Mesenteric fat pad (tissue), 1 donor: Measurements from ENCODE around the gene PPOX. TPM values are rescaled to one million over a fixed set of nuclear protein-coding genes. Genes with fewer than 3 reads are reported as not detected.

Experiments
- DNase-seq: peaks from one replicate; pipeline ENCODE4 v3.0.0-alpha.2; 2020; ENCODE audit warnings: low spot score
- total RNA-seq: library from RNA; stranded (reverse); fragmentation: NEBNext Ultra II Directional; extraction: Animal tissue kit (Norgen Biotek cat#: 25700); gene quantifications from one replicate; pipeline ENCODE4 v1.2.1, GENCODE V29; 2021
- donor health status: DM: yes; HTN: yes; CAD: no.

The PPOX gene
- total RNA-seq, 1 donor from 2014 or later = 19.4 TPM

DNA sequence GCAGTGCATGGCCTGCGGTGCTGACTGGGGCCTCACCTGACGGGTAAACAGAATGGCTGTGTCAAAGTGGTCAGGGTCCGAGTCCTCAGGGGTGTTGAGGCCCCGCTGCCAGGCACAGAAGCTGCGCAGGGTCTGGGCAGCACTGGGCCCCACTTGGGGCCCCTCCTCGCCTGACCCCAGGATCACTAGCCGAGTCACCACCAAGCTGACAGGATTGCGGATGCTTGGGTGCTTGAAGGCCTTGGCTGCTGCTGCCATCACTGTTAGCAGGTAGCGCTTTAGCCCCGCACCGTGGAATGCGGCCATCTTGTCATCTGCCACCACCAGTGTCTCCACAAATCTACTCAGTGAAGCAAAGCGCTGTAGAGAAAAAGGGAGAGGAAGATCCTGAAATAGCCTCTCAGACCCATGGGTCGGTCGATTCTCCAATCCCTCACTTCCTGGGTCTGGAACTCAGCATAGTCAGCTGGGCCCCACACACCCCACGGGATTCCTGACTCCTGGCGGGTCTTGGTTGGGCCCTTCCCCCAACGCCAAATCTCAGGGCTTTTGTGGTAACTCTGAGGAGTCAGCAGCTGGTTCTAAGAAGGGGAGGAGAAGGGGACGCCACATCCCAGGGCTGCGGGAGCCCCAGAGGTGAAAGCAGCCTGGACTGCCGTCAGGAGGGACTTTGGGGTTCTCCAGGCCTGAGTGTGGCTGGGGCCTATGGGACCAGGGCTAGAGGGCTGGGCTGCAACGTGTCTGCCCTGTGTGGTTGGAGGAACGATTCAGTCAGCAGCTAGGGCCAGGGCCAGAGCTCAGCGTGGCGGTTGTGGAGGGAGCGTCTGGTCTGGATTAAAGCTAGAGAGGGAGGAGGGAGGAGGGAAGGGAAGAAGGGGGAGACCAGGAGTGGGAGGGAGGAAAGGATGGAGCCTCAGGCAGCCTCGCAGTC is 30.6 kb downstream of the PPOX start:
- DNase-seq = no peak

DNA sequence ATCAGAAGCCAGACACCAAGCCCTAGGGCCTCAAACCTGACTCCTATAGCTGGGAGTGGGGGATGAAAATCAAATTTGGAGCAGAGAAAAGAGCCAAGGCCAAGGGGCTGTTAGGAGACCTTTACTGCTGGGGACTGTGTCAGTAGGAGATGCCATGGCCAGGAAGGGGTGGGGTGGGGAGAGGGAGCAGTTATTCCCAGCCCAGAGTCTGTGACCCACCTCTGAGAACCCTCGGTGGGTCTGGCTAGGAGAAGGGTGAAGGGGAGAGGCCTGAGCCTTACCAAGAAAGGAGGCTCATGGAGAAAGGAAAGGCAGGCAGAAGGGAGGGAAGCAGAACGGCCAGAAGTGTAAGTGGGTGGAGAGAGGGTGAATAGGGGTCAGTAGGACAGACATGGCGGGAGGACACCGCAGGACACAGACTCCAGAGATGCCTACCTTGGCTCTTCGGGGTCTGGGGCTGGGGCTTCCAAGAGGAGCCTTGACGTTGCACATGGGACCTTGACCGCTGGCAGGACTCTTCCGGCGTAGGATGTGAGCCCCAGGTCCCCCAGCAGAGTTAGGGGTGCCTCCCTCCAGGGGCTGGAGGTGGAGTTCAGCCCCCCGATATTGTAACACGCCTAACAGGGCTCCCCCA is 31.5 kb downstream of the PPOX start:
- no peak for DNase-seq

DNA sequence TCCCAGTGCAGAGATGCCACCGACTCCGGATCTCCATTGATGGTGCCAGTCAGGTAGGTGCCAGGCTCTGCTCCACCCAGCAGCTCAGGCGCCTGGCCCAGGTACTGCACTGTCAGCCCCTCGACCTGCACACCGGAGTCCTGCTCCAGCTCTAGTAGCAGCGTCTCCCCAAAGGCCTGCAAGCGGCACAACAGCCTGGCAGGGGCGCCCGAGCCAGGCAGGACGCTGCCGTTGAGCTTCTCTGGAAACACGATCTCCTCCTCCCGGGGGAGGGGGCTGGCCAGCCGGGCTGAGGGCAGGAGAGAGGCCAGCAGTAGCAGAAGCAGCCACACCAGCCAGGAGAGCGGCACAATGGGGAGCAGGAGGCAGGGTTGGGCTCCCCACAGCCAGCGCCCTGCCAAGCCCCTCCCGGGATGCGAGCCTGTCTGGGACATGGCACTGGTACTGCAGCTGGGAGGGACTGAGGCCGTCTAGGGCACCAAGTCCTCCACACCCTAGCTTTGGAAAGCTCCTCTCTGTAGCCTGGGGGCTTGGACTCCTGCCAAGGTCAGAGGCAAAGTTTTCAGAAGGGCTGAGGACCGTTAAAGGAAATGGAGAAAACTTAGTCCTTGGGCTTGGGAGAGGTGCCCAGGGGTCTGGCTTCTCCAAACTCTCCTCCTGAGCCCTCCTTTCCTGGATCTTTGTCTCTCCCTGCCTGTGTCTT is 32.1 kb downstream of the PPOX start:
- DNase-seq = no peak

DNA sequence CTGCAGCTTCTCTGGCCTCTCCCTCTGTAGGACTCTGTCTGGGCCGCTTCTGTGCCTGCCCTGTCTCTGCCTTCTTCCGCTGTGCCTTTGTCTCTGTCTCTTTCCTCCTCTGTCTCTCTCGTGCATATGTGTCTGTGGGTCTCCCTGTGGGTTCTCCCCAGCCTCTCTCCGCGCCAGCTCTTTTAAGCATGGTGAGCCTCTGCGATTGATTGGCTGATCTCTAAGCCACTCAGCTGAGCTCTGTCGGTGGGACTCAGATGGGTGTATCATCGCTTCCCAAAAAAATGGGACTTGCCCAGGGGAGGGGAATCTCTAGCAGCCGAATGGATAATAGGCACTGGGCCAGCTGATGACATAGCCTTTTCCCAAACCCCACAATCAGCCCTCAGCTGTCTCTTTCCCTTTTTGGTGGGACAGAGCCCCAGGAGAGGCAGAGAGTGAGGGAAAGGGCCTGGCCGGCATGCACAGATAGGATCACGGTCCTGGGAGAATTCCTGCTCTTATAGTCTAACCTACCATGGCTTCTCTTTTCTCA is 32.7 kb downstream of the PPOX start, which contains the start of gene ADAMTS4:
ADAMTS4 (minus strand) TSS at position 158 of the 535 bp plus-strand sequence. CDS start 427 bp downstream, outside the sequence.
- DNase-seq = no peak

DNA sequence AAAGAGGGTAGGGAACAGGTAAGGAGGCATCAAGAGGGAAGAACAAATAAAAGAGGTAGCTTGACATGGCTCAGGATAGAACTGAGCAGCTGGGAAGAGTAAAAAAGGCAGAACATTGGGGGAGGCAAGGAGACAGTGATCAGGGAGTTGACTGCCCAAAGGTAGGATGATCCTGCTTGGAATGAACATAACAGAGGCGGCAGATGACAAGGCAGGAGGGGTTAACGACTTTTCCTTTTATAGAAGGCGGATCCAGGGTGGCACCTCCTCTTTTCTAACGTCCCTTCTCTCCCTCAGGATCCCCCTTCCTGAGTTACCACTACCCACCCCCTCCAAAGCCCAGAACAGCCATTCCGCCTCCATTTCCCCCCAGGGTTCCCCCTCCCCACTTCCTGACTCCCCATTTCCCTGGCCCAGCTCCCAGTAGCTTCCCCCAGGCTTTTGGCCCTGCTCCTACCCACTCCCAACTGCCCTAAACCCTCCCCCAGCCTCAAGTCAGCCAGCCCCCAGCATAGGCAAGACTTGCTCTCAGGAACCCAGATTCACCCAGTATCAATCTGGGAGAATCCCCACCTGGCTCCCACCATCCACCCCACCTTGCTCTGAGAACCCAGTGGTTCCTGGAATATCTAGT is 33.4 kb downstream of the PPOX start:
- DNase-seq = no peak

DNA sequence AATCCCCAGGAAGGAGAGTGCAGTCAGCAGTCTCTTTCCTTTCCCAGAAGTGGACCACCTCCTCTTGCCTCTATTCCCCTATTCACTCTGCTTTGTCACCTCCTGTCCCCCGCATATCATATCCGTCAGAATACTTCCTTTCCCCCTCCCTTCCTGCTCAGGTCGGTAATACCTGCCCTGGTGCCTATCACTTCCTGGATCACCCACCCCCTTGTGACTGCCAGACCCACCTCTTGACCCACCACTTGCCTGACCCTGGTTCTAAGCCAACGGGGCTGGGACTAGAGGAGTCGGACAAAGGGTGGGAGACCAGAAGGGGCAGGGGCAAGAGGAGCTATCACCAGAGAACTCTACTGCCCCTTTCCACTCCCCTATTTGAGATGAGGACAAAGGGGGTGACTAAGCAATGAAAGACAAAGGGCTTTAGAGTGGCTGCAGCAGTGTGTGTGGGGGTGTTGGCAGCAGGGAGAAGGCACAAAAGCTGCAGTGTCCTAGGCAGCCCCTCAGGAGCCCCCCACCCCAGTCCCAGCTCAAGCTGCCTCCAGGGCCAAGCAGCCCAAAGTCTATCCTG is 34.3 kb downstream of the PPOX start:
- no peak for DNase-seq

DNA sequence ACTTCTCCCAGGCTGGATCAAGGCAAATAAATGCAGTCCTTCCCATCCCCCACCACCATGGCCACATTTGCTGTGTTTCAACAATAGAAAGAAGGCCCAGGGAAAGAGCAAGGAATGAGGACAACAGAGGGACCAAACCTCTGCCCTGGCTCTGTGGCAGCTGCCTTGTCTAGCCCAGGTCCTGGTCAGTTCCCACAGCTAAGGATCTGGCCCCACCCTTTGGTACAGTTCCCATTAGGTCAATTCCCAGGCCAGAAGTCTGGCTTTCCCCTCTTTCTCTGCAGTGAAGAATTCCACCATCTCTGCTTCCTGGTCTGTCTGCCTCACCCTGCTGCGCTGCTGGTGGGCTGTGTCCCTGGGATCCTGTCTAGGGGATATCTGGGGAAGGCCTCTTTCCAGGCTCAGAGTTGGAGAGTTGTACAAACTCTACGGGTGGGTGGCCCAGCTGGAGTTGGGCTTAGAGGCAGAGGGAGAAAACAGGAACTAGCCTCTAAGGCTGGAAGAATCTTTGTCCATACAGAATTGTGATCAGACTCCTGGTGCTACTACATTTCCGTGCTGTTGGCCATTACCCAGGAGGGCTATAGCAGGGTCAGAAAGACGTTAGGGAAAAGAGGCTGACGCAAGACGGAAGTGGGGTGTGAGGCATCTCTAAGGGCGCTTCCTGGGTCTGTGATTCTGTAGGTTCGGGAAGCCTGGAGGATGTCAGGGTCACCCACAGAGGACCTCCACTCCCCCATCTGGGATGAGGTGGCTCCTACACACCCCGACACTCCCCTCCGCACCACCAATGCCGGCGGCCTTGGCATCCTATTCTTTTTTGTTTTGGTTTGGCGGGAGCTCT is 35.0 kb downstream of the PPOX start:
- DNase-seq = no peak

DNA sequence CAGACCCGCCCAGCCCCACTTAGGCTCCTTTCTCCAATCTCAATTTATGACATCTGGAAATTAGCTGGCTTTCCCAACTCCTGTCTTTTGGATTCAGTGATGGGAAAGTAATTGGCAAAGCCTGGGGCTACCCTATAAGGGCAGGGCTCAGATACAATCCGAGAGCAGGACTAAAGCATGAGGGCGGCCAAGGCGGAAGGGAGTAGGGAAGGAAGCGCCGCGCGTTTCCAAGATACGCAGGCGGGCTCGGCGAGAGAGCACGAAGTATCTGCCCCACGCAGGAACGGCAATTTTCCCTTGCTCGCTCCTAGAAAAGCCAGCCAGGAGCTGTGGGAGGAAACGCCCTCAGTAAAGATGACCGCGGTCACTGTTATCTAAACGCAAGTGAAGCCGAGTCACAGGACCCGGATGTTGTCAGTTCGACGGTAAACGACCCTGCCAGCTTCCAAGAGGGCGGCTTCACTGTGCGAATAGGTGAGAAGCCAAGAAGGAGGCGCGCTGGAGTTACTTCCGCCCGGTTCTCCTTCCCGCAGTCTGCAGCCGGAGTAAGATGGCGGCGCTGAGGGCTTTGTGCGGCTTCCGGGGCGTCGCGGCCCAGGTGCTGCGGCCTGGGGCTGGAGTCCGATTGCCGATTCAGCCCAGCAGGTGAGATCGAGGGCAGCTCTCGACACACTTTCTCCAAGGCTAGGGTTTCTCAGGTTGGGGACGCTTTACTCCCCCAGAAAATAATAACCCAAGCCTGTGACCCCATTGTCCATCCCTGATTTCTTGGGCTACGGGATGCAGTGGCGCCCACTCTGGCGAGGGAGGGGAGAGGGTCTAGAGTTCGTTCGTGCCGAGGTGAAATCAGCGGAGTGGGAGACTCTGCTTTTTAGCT is 35.8 kb downstream of the PPOX start, which contains the start of gene NDUFS2:
NDUFS2 (plus strand) TSS at position 532 of the 877 bp plus-strand sequence; CDS start at position 551, 19 bp downstream.
- DNase-seq = peak; percentile 97

DNA sequence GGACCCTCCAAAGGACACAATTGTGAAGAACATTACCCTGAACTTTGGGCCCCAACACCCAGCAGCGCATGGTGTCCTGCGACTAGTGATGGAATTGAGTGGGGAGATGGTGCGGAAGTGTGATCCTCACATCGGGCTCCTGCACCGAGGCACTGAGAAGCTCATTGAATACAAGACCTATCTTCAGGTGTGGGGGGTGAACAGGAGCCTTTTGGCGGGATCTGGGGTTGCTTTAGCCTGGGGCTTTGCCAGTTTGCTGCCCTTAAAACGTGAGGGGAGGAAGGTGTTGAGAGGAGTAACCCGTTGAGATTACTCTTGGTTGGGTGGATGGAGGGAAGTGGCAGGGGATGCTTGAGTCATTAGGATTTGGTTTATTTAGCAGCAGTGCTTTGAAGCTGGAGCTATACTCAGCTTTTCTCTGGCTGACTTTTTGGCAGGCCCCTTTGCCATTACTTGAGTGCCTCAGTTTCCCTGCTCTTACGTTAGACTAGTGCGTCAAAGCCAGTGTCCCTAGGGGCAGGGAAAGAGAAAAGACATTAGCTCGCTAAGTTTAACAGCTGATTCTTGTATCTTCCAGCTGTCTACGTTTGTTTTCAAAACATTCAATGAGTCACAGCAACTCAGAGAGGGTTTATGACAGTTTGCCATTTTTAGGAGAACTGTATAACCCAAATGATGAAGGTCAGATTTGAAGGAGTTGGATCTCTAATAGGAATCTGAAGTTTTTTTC is 40.4 kb downstream of the PPOX start:
- no peak for DNase-seq

DNA sequence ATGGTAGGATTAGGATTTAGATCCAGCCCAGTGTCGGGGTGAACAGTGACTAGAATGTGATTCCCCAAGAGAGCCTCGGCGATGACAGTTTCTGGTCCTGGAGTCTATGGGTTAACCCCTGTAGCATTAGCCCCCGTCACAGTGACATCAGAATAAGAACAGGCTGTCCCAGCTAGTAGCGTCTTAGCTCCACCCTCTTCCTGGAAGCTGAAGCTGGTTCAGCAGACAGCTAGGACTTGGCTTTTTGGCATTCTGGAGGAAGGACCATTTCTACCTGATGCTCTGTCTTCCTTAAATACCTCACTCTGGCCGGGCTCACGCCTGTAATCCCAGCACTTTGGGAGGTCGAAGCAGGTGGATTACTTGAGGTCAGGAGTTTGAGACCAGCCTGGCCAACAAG is 40.9 kb downstream of the PPOX start:
- no peak for DNase-seq

DNA sequence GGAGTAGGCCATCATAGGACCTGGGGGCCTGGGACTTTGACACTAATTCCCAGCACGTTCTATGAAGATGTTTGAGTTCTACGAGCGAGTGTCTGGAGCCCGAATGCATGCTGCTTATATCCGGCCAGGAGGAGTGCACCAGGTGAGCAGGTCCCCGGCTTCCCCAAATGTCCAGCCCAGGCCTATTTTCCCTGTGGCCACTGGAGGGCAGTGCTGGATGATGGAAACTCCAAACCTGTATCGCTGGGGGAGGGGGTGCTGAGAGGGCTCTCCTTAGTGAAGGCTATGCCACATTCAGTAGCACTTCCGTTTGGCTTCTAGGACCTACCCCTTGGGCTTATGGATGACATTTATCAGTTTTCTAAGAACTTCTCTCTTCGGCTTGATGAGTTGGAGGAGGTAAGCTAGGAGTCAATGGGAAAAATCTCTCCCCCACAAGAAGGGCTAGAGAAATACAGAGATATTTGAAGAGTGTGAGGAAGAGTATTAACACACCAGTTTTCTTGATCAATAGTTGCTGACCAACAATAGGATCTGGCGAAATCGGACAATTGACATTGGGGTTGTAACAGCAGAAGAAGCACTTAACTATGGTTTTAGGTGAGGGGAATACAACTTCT is 43.7 kb downstream of the PPOX start:
- DNase-seq = no peak

DNA sequence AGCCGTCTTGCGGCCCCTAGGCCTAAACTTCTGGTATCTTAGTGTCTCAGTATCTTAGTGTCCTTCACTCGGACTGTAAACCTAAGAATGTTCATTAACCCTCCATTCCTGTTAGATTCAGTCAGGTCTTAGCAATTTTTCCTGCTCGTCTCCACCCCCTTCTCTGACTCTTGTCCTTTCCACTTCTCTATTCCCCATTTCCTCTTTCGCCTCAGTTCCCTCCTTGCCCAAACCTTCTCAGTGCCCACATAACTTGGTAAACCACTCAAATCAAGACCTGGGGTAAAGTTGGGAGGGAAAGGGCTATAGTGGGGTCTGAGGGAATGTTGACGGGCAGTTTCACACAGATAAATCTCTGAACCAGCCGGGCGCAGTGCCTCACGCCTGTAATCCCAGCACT is 48.1 kb downstream of the PPOX start:
- DNase-seq = no peak

DNA sequence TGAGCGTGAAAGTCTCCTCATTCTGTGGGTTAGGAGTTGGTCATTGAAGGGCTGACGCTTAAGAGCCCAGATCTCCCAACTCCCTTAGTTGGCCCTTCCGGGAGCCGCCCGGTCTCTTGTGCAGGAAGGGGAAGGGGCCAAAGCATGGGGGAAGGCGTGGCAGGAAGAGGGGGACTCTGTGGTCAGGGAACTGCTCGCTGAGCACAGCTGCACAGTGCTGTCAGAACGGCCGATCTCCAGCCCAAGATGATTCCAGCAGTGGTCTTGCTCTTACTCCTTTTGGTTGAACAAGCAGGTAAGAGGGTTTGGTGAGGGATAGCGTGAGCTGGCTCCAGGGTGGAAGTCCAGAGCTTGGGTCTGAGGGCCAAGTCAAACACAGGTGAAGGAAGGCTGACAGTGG is 48.9 kb downstream of the PPOX start, which contains the start of gene FCER1G:
FCER1G (plus strand) TSS at position 220 of the 400 bp plus-strand sequence; CDS start at position 247, 27 bp downstream.
- no peak for DNase-seq

DNA sequence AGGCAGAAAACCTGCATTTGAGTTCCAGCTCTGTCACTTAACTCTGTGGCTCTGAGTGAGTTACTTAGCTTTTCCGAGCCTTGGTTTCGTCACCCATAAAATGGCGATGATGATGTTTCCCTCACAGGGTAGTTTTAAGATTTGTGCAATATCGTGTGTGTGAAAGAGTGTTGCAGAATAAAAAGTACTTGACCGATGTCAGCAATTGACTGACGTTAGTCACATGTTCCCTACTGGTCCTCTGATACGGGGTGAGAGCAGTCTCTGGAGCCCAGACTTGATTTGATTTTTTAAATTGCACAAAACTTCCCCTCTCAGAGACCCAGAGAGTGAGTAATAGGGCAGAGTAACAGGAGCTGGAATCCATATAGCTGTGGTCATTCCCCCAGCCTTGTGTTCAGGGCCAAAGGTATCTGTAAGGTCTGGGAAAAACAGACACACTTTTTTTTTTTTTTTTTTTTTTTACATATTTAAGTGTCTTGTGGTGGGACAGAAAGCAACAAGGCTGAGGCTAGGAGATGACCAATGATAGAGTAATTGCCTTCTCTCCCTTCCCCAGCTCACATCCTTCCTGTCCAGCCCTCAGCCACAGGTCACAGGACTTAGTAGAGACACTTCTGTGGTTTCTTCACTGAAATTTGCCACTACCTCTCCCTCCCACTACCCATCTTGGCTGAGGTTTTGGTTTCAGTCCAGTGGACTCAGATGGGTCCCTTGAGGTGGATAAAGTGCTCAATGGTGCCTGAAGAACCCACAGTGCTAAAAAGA is 50.9 kb downstream of the PPOX start:
- no peak for DNase-seq

DNA sequence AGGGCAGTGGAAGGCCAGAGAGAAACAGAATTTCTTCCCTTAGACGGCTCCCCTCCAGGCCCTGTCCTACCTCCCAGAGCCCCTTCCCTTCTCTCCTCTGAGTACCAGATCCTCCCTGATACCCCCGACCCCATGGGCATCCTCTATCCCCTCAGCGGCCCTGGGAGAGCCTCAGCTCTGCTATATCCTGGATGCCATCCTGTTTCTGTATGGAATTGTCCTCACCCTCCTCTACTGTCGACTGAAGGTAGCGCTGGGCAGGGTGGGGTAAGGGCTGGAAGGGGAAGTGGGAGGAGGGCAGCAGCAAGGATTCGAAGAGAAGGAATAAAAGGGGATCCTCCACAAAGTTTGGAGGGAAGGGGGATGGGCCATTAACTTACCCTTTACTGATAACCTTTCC is 51.6 kb downstream of the PPOX start:
- DNase-seq = no peak

DNA sequence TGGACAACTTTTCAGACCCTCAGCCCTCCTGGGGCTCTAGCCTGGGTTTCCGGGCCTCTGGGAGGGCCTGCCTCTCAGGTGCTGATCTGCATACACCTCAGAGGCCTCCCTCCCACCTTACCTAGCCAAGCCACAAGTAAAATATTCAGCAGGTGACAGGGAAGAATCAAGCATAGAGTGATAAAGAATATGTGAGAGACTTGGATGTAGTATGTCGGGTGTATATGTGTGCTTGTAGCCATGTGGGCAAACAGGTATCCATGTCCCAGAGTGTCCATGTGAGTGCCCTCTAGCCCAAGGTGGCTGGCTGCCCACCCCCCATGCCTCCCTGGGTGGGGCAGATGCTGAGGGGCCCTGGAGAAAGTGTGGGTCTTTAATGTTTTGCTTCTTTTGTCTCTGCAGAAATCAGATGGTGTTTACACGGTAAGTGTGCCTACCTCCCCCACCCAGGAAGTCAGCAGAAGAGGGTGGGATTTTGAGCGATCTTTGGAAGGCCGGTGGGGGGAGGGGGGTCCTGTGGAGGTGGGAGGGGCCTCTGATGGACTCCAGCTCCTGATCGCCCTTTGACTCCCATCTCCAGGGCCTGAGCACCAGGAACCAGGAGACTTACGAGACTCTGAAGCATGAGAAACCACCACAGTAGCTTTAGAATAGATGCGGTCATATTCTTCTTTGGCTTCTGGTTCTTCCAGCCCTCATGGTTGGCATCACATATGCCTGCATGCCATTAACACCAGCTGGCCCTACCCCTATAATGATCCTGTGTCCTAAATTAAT is 52.3 kb downstream of the PPOX start:
- no peak for DNase-seq
